Astrocyte (in vitro differentiated cells and primary cell): ENCODE measurements around the gene APCS.

Source experiments
- EZH2 ChIP-seq: IDR thresholded peaks from 2 replicates; pipeline ENCODE4 v1.6.1; 2012; ENCODE audit warnings: mild to moderate bottlenecking, low read length, inconsistent platforms; ENCODE audit not compliant: insufficient read depth
- TF ChIP-seq, protein P1 (sequence below): IDR thresholded peaks from 2 replicates; pipeline ENCODE4 v1.5.1; 2011; ENCODE audit warnings: low read depth, mild to moderate bottlenecking, inconsistent platforms, low read length, moderate library complexity; ENCODE audit not compliant: insufficient read depth

DNA sequence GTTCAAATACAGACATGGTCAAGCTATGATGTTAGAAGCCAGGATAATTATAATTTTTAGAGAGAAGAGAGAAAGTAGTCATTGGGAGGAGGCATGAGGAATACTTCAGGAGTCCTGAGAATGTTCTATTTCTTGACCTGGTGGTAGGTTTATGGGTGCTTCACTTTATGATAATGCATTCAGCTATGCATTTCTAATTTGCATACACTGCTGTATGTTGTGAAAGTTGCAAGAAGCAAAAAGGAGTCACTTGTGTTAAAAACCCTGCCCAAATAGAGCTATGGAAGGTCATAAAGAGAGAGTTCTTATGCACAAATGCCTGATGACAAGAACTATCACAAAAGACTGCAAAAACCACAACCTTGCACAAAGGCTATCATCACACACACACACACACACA lies 45.3 kb downstream of the APCS start:
- TF ChIP-seq, protein P1, sequence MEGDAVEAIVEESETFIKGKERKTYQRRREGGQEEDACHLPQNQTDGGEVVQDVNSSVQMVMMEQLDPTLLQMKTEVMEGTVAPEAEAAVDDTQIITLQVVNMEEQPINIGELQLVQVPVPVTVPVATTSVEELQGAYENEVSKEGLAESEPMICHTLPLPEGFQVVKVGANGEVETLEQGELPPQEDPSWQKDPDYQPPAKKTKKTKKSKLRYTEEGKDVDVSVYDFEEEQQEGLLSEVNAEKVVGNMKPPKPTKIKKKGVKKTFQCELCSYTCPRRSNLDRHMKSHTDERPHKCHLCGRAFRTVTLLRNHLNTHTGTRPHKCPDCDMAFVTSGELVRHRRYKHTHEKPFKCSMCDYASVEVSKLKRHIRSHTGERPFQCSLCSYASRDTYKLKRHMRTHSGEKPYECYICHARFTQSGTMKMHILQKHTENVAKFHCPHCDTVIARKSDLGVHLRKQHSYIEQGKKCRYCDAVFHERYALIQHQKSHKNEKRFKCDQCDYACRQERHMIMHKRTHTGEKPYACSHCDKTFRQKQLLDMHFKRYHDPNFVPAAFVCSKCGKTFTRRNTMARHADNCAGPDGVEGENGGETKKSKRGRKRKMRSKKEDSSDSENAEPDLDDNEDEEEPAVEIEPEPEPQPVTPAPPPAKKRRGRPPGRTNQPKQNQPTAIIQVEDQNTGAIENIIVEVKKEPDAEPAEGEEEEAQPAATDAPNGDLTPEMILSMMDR = no peak
- no peak for TF ChIP-seq EZH2
